ENCODE data around the gene PKD1L1. TPM values are rescaled to one million over a fixed set of nuclear protein-coding genes. Genes with fewer than 3 reads are reported as not detected.

Gene PKD1L1
- total RNA-seq, 1 donor from 2014 or later = 0.05 TPM

- peaks cover 4% of the 10 kb centered on the region for H3K4me1 Mint-ChIP-seq (ENCODE audit: unreplicated experiment)
- no peak overlapping the region for H3K4me3 Mint-ChIP-seq (ENCODE audit: unreplicated experiment)
- no peaks in the 10 kb centered on the region for H3K9me3 Mint-ChIP-seq (ENCODE audit: unreplicated experiment)
- no peaks in the 10 kb centered on the region for H3K36me3 Mint-ChIP-seq (ENCODE audit: unreplicated experiment)
- no peak overlapping the region for H3K27ac Mint-ChIP-seq (ENCODE audit: unreplicated experiment)
- no peak for DNase-seq (ENCODE audit: extremely low spot score, unreplicated experiment)
- no peaks in the 10 kb centered on the region for H3K27me3 Mint-ChIP-seq (ENCODE audit: unreplicated experiment)
- TF ChIP-seq CTCF (IDR thresholded peaks at IDR 0.05) = no peak
Observed at GRCh38 chr7:47806701-47807103, 141.6 kb downstream of the PKD1L1 start.

GRCh38 chr7:47804767-47805545 is 143.3 kb downstream of the PKD1L1 start:
- no peak overlapping the region for H3K27ac Mint-ChIP-seq (ENCODE audit: unreplicated experiment)
- H3K36me3 Mint-ChIP-seq (ENCODE audit: unreplicated experiment) = no peaks in the 10 kb centered on the region
- no peak for TF ChIP-seq CTCF (IDR thresholded peaks at IDR 0.05)
- no peak overlapping the region for H3K4me3 Mint-ChIP-seq (ENCODE audit: unreplicated experiment)
- no peak for DNase-seq (ENCODE audit: extremely low spot score, unreplicated experiment)
- peaks cover 4% of the 10 kb centered on the region for H3K4me1 Mint-ChIP-seq (ENCODE audit: unreplicated experiment)
- H3K9me3 Mint-ChIP-seq (ENCODE audit: unreplicated experiment) = no peaks in the 10 kb centered on the region
- no peaks in the 10 kb centered on the region for H3K27me3 Mint-ChIP-seq (ENCODE audit: unreplicated experiment)

GRCh38 chr7:47803846-47804245 is 144.4 kb downstream of the PKD1L1 start:
- H3K4me1 Mint-ChIP-seq (ENCODE audit: unreplicated experiment) = peaks cover 7% of the 10 kb centered on the region
- H3K4me3 Mint-ChIP-seq (ENCODE audit: unreplicated experiment) = no peak overlapping the region

GRCh38 chr7:47803025-47803424 is 145.2 kb downstream of the PKD1L1 start:
- Mint-ChIP-seq H3K9me3 (ENCODE audit: unreplicated experiment) (no peaks in the 10 kb centered on the region), H3K27me3 (ENCODE audit: unreplicated experiment) (no peaks in the 10 kb centered on the region), H3K36me3 (ENCODE audit: unreplicated experiment) (no peaks in the 10 kb centered on the region), H3K27ac (ENCODE audit: unreplicated experiment) (no peak overlapping the region), H3K4me3 (ENCODE audit: unreplicated experiment) (no peak overlapping the region), H3K4me1 (ENCODE audit: unreplicated experiment) (peaks cover 7% of the 10 kb centered on the region)
- TF ChIP-seq CTCF (IDR thresholded peaks at IDR 0.05) = no peak
- DNase-seq (ENCODE audit: extremely low spot score, unreplicated experiment) = no peak

More at GRCh38 chr7:47803846-47804245, 144.4 kb downstream of the PKD1L1 start:
- Mint-ChIP-seq H3K9me3 (ENCODE audit: unreplicated experiment) (no peaks in the 10 kb centered on the region), H3K27me3 (ENCODE audit: unreplicated experiment) (no peaks in the 10 kb centered on the region), H3K36me3 (ENCODE audit: unreplicated experiment) (no peaks in the 10 kb centered on the region), H3K27ac (ENCODE audit: unreplicated experiment) (no peak overlapping the region)
- no peak for TF ChIP-seq CTCF (IDR thresholded peaks at IDR 0.05)
- DNase-seq (ENCODE audit: extremely low spot score, unreplicated experiment) = no peak

GRCh38 chr7:47801423-47801822 is 146.8 kb downstream of the PKD1L1 start:
- no peak overlapping the region for H3K27ac Mint-ChIP-seq (ENCODE audit: unreplicated experiment)
- H3K4me1 Mint-ChIP-seq (ENCODE audit: unreplicated experiment) = peaks cover 7% of the 10 kb centered on the region
- DNase-seq (ENCODE audit: extremely low spot score, unreplicated experiment) = no peak
- no peaks in the 10 kb centered on the region for H3K27me3 Mint-ChIP-seq (ENCODE audit: unreplicated experiment)
- TF ChIP-seq CTCF (IDR thresholded peaks at IDR 0.05) = no peak
- H3K9me3 Mint-ChIP-seq (ENCODE audit: unreplicated experiment) = no peaks in the 10 kb centered on the region
- H3K4me3 Mint-ChIP-seq (ENCODE audit: unreplicated experiment) = no peak overlapping the region
- H3K36me3 Mint-ChIP-seq (ENCODE audit: unreplicated experiment) = no peaks in the 10 kb centered on the region
